Liver (tissue), 9 donors: Measurements from ENCODE around the gene ASCL2. TPM values are rescaled to one million over a fixed set of nuclear protein-coding genes. Genes with fewer than 3 reads are reported as not detected.

Source experiments
- DNase-seq: peaks from one replicate; pipeline ENCODE4 v3.0.0-alpha.2; 2017; ENCODE audit warnings: low spot score
- H3K27ac ChIP-seq, 2 donors: one replicate each; pipeline ENCODE4 v1.7.0; 2013; ENCODE audit warnings: inconsistent platforms in 2 of 2, low read length in 2 of 2, control low read depth in 1 of 2, low read depth in 1 of 2, mild to moderate bottlenecking in 1 of 2
- H3K27me3 ChIP-seq, 4 donors: one replicate each; pipeline versions ENCODE4 v1.6.1 to v1.7.0; 2013; ENCODE audit warnings: low read length in 3 of 4, inconsistent platforms in 1 of 4, mild to moderate bottlenecking in 1 of 4, moderate library complexity in 1 of 4; ENCODE audit not compliant: control insufficient read depth in 4 of 4, insufficient read depth in 4 of 4
- H3K36me3 ChIP-seq, 4 donors: one replicate each; pipeline versions ENCODE4 v1.6.1 to v1.7.0; 2013; ENCODE audit warnings: low read length in 3 of 4, mild to moderate bottlenecking in 3 of 4, low read depth in 1 of 4, moderate library complexity in 1 of 4; ENCODE audit not compliant: control insufficient read depth in 4 of 4, insufficient read depth in 3 of 4
- H3K4me1 ChIP-seq, 4 donors: one replicate each; pipeline versions ENCODE4 v1.6.1 to v1.7.0; 2013; ENCODE audit warnings: low read length in 3 of 4, mild to moderate bottlenecking in 3 of 4, moderate library complexity in 1 of 4; ENCODE audit not compliant: control insufficient read depth in 4 of 4, insufficient read depth in 4 of 4
- H3K4me3 ChIP-seq, 3 donors: one replicate each; pipeline versions ENCODE4 v1.6.1 to v1.7.0; 2013; ENCODE audit warnings: low read length in 3 of 3, control low read depth in 1 of 3, low read depth in 1 of 3, mild to moderate bottlenecking in 1 of 3
- H3K9ac ChIP-seq, 2 donors: one replicate each; pipeline ENCODE4 v1.7.0; 2013; ENCODE audit warnings: low read length in 2 of 2, mild to moderate bottlenecking in 2 of 2, moderate library complexity in 2 of 2, control low read depth in 1 of 2, low read depth in 1 of 2
- H3K9me3 ChIP-seq, 4 donors: one replicate each; pipeline versions ENCODE4 v1.6.1 to v1.7.0; 2013; ENCODE audit warnings: low read length in 3 of 4; ENCODE audit not compliant: control insufficient read depth in 4 of 4
- ATF3 ChIP-seq: IDR thresholded peaks from 2 replicates; pipeline ENCODE4 v1.6.1; 2016; ENCODE audit warnings: antibody characterized with exemption
- CTCF ChIP-seq: fragments of 150-350 bp; IDR thresholded peaks from 2 replicates; pipeline ENCODE4 v1.5.1; 2017; ENCODE audit warnings: improper control_type of control experiment, low read depth, low read length; ENCODE audit not compliant: missing input control
- EGR1 ChIP-seq, 2 donors: IDR thresholded peaks; 2 replicates each; pipeline ENCODE4 v1.6.1; 2016 to 2018; ENCODE audit warnings: antibody characterized with exemption in 2 of 2, low read depth in 2 of 2
- FOXA1 ChIP-seq: IDR thresholded peaks from 2 replicates; pipeline ENCODE4 v1.6.1; 2016; ENCODE audit warnings: antibody characterized with exemption
- FOXA2 ChIP-seq: IDR thresholded peaks from 2 replicates; pipeline ENCODE4 v1.6.1; 2016; ENCODE audit warnings: antibody characterized with exemption
- GABPA ChIP-seq, 2 donors: IDR thresholded peaks in 1 of 2; conservative IDR thresholded peaks in 1 of 2; 2 replicates each; pipeline ENCODE4 v1.6.1; 2016; ENCODE audit warnings: antibody characterized with exemption in 2 of 2, mild to moderate bottlenecking in 1 of 2, moderate library complexity in 1 of 2
- HNF4A ChIP-seq, 2 donors: conservative IDR thresholded peaks; 2 replicates each; pipeline ENCODE4 v1.6.1; 2016; ENCODE audit warnings: antibody characterized with exemption in 2 of 2, mild to moderate bottlenecking in 2 of 2
- HNF4G ChIP-seq: IDR thresholded peaks from 2 replicates; pipeline ENCODE4 v1.6.1; 2016; ENCODE audit warnings: antibody characterized with exemption
- JUND ChIP-seq, 2 donors: IDR thresholded peaks; 2 replicates each; pipeline ENCODE4 v1.6.1; 2016; ENCODE audit warnings: antibody characterized with exemption in 2 of 2
- MAX ChIP-seq: IDR thresholded peaks from 2 replicates; pipeline ENCODE4 v1.6.1; 2016; ENCODE audit warnings: antibody characterized with exemption
- NR2F2 ChIP-seq: IDR thresholded peaks from 2 replicates; pipeline ENCODE4 v1.6.1; 2016; ENCODE audit warnings: antibody characterized with exemption
- RAD21 ChIP-seq, 2 donors: IDR thresholded peaks; 2 replicates each; pipeline ENCODE4 v1.6.1; 2016; ENCODE audit warnings: antibody characterized with exemption in 2 of 2, mild to moderate bottlenecking in 2 of 2
- REST ChIP-seq: IDR thresholded peaks from 2 replicates; pipeline ENCODE4 v1.6.1; 2016; ENCODE audit warnings: antibody characterized with exemption, mild to moderate bottlenecking
- RXRA ChIP-seq, 2 donors: IDR thresholded peaks; 2 replicates each; pipeline ENCODE4 v1.6.1; 2017 to 2018; ENCODE audit warnings: antibody characterized with exemption in 2 of 2, mild to moderate bottlenecking in 1 of 2
- SP1 ChIP-seq: IDR thresholded peaks from 2 replicates; pipeline ENCODE4 v1.6.1; 2018; ENCODE audit warnings: antibody characterized with exemption, mild to moderate bottlenecking
- TAF1 ChIP-seq: conservative IDR thresholded peaks from 2 replicates; pipeline ENCODE4 v1.6.1; 2016; ENCODE audit warnings: antibody characterized with exemption, mild to moderate bottlenecking
- YY1 ChIP-seq: IDR thresholded peaks from 2 replicates; pipeline ENCODE4 v1.6.1; 2016; ENCODE audit warnings: antibody characterized with exemption, mild to moderate bottlenecking
- ZBTB33 ChIP-seq: IDR thresholded peaks from 2 replicates; pipeline ENCODE4 v1.6.1; 2016; ENCODE audit warnings: antibody characterized with exemption
- WGBS: extraction: QIAGEN DNeasy Blood & Tissue Kit; methylation state at CpG from one replicate; pipeline ENCODE4 v1.1.7; 2013; 5-methylcytosine and 5-hydroxymethylcytosine counted together
- polyA plus RNA-seq, 2 donors: library from polyadenylated mRNA; stranded (reverse) in 1 of 2; unstranded in 1 of 2; fragments of 200-250 nt in 1 of 2; fragments of >200 nt in 1 of 2; fragmentation: Nextera tagmentation in 1 of 2; extraction: Ambion mirVana in 1 of 2; gene quantifications; one replicate each; pipeline versions ENCODE4 v1.2.1 to v1.2.3, GENCODE V29; 2013 to 2015
- total RNA-seq, 2 donors: library from RNA; depleted of rRNA; stranded (reverse); fragments of >200 nt; gene quantifications; one replicate each; pipeline ENCODE4 v1.2.3, GENCODE V29; 2014
- donor health status: healthy.
- donor health status: healthy.
- donor health status: healthy.
- donor health status: healthy.
- donor health status: healthy.

Gene ASCL2
- total and polyA plus RNA-seq, 4 donors, result 0.17 to 0.47 (median 0.32) TPM

- Histone ChIP-seq H3K9ac (no peak overlapping the region), H3K27ac (no peak overlapping the region), H3K4me1 (peaks cover 0 to under 1% (median under 1%) of the 10 kb centered on the region in 4 donors), H3K4me3 (no peak overlapping the region), H3K9me3 (no peaks in the 10 kb centered on the region), H3K27me3 (no peaks in the 10 kb centered on the region), H3K36me3 (no peaks in the 10 kb centered on the region)
- TF ChIP-seq HNF4A (conservative IDR thresholded peaks at IDR 0.05) (no peak), NR2F2 (no peak), RAD21 (IDR thresholded peaks at IDR 0.05) (no peak), TAF1 (no peak), EGR1 (IDR thresholded peaks at IDR 0.05; ENCODE audit: low read depth in 2 of 2) (no peak), MAX (no peak), ATF3 (no peak), YY1 (no peak), REST (no peak), HNF4G (no peak), SP1 (no peak), FOXA2 (no peak), GABPA (IDR thresholded peaks at IDR 0.05 in 1 of 2, conservative IDR thresholded peaks at IDR 0.05 in 1 of 2) (no peak), CTCF (no peak), ZBTB33 (no peak), FOXA1 (no peak), JUND (IDR thresholded peaks at IDR 0.05) (no peak), RXRA (IDR thresholded peaks at IDR 0.05) (no peak)
- 73% methylated on average over 1 of the region's 1 CpG for WGBS
- DNase-seq, result peak; percentile 29
Observed at GRCh38 chr11:2297623-2298030, 27.2 kb upstream of the ASCL2 start.
